Renal pelvis (tissue), 4 donors: ENCODE results near the gene TRAFD1. TPM values are rescaled to one million over a fixed set of nuclear protein-coding genes. Genes with fewer than 3 reads are reported as not detected.

Experiments
- DNase-seq: peaks from one replicate; pipeline ENCODE4 v3.0.0-alpha.2; 2013
- polyA plus RNA-seq, 3 donors: library from polyadenylated mRNA; unstranded; fragments of 120-200 nt; gene quantifications; one replicate each; pipeline ENCODE4 v1.2.1, GENCODE V29; 2013; ENCODE audit not compliant: insufficient read length in 3 of 3

Gene TRAFD1
- polyA plus RNA-seq, 3 donors, result 39.6 to 44.4 (median 43.1) TPM

DNA sequence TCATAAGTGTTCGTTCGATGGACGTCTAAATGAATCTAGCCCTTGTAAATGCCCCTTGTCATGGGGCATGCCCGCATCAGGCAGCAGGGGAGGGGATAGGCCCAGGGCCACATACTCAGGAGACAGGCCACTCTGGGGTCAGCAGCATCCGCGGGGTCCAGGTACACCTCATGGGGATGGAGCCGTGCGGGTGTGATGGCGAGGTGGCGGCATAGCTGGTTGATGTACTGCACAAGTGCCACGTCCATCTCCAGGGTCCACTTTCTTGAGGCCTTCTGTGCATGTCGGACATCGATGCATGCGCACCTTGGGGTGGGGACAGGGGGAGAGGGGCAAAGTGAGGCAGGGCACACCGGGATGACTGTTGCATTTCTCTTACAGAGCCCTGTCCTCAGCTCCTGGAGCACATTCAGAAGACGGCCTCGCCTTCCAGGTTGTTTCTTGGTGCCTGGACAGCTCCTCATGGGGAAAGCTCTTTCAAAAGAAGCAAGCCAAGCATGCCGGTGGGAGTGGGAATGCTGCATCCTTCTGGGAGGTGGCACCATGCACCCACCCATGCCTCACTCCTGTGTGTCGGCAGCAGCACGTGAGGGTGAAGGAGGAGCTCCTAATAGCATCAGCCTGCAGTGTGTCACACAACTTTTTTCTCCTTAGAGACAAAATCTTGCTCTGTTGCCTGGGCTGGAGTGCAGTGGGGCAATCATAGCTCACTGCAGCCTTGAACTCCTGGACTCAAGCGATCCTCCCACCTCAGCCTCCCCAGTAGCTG, 47.4 kb downstream of the TRAFD1 start:
- DNase-seq, result no peak

DNA sequence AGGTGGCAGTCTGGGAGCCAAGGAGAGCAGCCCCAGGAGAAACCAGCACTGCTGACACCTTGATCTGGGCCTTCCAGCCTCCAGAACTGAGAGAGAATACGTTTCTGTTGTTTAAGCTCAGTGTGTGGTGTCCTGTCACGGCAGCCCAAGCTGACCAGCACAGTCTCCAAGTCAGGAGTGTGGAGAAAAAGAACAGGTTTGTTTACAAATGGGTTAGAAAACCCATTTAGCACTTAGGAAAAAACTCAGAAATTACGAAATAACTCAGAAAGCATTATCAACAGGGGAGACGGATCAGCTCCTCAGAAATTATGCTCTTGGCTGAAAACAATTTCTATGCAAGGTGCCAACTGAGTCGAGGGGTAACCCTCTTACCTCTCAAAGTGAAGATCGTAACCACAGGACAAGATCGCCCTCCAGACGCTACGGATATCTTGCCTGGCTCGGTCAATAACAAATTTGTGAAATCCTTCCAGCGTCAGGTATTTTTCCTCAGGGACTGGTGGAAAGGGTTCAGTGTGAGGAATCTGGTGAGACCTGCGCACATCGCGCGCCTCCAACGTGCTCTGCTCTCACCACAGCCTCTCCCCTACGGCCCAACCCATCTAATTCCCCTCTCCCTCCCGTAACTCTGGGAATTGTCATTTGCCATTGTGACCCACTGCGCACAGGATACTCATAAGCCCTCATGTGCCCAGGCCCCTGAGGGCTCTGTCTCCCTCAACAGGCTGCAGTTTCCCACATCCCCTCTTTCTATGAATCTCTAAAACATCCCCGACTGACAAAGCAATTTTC, 50.2 kb downstream of the TRAFD1 start:
- DNase-seq, result no peak

DNA sequence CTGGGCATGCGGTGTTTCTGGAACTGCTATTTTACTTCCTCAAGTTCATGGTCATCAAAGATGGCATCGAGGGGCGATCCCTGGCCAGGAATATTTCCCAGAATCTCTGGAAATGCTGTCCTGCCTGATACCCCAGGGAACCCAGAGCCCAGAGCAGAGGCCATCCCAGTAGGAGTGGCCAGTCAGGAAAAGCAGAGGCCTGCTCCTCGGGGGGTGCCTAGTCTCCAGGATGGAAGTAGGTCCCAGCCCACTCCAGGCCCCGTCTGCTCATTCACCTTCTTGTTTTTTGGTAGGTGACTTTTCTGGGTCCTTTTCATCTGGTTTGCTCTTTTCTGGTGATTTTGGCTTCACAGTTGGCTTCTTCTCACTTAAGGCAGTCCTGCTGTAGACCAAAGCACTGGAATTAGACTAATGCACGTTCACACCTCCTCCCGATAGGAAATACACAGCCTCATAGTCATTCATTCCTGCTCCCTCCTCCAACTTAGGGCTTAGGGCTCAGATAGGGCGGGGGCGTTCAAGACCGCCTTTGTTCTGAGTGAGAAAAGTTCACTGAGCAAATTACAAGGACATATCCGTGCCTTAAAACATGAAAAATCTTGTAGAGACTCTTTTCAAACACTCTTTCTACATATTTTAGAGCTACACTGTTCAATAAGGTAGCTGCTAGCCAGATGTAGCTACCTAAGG, 51.1 kb downstream of the TRAFD1 start:
- no peak for DNase-seq

DNA sequence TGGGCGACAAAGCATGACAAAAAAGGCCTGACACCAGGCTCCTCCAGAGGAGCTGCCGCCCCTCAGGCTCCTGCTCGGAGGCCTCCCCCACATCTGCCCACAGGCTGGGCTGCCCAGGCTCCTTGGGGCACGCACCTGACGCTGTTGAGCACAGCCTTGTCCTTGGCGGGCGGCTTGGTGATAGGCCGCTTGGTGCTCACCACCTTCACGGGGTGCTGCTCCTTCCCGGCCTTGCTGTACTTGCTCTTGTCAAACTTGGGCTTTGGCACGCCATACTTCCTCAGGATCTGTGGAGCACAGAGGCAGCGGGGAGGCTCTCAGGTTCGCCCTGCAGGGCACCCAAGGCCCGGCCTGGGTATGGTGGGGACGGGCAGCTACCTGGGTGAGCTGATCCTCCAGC, 53.4 kb downstream of the TRAFD1 start:
- DNase-seq, result no peak

DNA sequence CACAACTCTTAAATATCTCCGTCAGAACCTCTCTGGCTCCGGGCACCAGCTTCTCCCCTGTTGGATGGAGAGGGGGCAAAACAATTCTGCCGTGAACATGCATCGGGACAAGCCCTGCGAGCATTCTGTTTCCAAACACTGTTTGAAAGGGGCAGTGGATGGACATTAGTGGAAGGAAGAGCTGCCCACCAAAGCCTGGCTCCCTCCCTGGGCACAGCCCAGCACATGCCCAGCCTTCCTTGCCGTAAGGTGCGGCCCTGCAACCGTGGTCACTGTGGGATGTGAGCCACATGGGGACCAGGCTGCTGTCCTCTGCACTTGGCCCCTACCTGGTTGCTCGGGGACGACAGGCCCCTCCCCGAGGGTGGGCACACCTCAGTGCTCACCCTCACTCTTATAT, 54.0 kb downstream of the TRAFD1 start:
- no peak for DNase-seq

DNA sequence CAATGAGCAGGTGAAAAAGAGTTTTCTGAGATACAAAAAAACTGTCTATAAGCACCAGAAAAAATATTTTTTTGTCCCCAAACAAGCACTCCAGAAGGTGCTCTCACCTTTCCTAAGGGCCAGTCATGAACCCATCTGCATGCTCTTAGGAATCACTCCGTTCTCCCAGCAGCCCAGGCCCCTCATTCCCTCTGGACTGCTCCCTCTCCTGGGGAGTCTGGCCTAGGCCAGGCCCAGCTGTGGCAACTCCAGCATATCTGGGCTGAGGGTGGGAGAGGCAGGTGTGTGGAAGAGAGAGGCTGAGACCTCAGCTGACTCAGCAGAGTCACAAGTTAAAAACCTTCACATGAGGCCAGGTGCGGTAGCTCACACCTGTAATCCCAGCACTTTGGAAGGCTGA, 54.6 kb downstream of the TRAFD1 start:
- DNase-seq, result no peak

DNA sequence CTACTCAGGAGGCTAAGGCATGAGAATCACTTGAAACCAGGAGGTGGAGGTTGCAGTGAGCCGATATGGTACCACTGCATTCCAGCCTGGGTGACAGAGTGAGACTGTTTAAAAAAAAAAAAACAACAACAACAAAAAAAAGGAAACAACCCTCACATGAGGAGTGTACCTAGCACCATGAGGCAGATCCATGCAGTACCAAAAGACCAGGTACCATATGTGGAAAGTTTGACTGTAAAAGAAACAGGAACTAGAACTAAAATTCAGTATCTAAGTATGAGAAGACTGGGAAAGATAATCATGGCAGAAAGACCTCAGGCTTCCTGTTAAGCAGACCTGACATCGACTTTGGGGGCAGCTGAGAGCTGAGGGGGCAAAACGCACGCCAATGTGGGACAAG, 55.1 kb downstream of the TRAFD1 start:
- DNase-seq, result no peak

DNA sequence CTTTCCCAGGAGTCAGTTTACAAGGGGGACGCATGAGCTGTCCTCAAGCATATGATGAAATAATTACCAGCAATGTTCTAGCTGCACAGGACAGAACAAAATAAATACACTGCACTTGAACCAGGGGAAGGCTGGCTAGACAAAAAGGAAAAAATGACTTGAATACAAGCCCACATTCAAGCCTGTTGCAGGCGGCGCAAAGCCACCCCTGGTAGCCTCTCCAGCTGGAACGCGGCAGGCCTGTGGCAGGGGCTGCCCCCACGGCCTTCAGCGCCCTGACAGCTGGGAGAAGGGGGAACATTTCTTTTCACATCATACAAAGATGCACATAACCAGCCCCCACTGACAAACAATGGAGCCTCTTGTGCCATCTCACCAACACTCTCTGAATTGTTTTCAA, 57.1 kb downstream of the TRAFD1 start:
- DNase-seq, result no peak

DNA sequence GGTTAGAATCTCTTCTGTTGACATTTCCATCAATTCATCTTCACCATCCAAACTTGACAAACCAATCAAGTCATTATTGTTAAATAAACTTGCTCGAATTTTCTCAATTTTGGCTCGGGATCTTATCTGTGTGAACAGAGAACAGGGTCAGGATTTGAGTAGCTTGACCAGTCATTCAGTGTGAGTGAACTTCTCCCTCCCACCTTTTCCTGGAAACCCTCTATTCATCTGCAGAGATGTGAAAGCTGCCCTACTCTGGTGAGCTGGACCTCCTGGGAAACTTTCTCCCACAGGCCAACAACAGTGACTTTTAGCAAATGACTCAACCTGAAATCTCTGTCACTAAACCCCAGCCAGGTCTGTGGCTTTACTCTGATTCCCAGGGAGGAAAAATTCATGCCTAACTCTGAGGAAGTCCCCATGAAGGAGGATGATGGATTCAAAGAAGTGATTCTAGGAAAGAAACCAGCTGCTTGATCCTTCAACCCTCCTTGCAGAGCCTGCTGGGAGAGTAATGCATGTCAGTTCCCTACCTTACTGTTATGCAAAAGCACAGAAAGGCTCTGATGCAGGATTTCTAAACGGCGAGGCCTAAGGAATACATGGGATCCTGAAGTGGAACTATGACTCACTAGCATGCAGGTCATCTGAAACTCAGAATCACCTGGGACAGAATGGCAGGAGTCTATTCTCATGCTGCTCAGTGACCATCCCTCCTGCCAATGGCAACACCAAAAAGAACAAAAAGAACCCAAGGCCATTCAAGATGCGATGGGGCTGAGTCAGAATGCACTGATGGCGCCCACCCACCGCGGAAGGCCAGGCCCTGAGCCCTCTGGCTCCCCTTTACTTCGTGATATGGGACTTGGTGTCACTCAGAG, 58.0 kb downstream of the TRAFD1 start:
- DNase-seq, result no peak

DNA sequence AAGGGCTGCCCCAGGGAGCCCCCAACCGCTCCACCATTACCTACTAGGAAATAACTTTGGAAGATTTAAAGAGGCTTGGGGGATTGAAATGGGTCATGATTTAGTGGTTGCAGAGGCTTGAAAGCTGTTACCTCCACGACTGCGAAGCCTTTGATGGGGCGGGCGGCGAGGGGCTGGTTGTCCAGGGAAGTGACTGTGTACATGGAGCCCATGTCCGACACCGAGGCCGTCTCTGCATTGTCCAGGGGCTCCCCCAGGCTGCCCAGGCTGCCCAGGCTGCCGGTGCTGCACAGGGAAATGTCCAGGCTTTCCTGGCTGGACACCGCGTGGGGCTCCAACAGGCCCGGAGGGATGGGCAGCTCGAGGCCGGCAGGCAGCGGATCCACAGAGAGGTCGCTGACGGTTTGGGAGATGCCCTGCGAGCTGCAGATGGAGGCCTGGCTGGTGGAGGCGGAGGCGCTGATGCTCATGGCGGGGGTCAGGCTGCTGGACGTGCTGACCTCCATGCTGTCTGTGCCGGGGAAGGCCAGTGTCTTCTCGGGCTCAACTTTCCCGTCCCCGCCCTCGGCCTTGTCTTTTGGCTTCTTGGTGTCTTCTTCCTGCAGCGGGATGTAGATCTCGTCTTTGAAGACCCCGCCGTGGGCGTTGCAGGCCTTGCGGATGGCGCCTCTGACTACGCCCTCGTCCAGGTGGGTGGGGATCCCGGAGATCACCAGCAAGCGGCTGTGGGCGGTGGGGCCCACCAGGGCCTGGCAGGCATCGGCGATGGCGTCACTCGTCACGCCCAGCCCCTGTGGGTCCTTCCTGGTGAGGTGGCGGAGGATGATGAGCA, 58.9 kb downstream of the TRAFD1 start:
- DNase-seq, result no peak

DNA sequence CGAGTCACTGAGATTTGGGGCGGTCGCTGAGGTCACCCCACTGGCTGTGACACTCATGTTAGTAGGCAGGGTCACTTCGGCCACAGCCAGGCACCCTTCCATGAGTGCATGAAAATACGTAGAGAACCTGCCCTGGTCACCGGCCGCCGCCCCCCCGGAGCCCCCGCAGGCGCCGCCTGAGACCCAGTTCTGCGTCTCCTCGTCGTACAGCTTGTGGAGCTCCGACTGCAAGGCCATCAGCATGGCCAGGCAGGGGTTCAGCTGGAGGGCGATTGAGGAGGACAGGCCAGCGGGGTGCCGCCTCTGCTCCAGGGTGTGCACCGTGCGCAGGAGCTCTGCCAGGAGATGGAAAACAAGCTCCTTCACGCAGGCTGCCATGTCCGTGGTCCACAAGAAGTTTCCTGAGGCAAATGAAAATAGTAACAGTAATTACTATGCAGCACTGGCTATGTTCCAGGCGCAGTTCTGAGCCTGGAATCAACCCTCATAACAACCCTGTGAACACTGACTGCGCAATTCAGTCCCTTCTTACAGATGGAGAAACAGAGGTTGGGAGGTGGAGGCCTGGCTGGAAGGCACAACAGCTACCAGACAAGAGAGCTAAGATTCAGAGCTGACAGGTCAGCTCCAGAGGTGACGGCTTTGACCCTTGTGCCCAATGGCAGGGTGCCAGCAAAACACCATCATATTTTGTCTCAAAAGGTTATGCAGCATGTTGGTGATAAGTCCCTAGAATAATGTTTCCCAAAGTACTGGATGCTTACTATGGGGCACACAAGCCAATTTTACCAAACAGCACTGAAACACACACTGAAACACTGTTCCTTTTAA, 59.9 kb downstream of the TRAFD1 start:
- no peak for DNase-seq

DNA sequence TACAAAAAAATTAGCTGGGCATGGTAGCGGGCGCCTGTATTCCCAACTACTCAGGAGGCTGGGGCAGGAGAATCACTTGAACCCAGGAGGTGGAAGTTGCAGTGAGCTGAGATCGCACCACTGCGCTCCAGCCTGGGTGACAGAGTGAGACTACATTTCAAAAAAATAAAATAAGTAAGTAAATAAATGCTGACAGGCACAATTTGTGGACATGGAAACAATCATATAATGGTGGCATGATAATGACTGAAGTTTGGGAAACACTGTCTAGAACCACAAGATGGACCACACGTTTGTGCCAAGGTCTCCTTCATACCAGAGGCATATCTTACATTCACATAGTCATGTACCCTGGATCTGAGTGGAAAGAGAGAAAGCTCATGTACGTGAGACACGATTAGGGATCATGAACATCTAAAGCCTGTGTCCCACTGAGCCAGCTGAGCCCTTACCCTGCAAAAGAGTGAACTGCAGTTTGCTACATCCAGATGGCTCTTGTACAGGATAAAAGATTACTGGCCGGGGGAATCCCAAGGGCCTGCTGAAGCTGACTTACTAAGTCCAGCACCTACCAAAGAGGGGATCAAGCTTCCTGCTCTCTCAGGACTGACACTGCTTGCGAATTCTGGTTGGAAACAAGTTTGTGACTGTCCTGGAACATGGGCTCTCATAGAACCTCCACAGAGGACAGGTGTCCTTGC, 62.9 kb downstream of the TRAFD1 start:
- DNase-seq, result no peak

DNA sequence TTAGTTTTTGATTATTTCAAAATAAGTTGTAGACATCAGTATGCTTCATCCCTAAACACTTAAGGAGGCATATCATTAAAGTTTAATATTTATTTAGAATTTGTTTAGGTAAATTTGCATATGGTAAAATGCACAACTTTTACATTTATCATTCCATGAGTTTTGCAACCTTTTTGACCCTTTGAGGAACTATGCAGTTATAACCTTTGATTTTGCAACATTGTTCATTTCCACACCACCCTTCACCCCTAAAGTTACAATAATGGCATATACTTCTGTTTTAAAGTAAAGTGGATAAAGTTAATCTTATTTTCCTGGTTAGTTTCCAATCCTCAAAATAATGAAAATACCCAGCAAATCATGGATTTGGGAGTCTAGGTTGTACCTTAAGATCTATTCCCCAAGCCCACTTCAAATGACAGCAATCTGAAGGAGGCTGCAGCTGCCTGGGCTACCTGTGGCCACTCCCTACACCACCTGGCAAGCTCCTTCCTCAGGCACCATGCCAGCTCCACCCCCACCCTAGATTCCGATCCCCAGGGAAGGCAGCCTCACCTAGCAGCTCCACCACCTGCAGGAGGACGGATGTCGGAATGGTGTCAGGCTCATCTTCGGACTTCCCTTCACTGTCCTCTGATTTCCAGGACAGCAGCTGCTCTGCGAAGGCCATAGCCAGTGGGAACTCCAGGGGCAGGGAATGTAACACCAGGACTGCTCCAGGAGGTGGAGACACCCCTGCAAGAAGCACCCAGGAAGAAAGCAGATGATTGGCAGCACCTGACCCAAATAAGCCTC, 65.1 kb downstream of the TRAFD1 start:
- DNase-seq, result no peak

DNA sequence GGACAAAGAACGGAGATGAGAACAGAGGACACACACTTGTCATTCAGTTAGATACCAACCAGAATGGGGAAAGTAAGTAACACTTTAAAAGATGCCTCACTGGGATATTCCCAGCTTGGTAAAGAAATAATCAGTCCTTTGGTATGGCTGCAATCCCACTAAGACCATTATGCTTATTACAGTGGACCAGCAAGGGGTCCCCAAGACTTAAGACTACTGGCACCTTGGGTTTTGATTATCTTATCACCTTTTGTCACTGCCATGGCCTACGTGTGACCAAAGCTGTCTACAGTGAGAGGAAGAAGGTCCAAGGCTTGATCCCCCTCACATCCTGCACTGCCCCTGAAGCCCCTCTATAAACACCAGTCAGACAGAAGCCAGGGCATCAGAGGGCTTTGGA, 65.8 kb downstream of the TRAFD1 start:
- DNase-seq, result no peak

DNA sequence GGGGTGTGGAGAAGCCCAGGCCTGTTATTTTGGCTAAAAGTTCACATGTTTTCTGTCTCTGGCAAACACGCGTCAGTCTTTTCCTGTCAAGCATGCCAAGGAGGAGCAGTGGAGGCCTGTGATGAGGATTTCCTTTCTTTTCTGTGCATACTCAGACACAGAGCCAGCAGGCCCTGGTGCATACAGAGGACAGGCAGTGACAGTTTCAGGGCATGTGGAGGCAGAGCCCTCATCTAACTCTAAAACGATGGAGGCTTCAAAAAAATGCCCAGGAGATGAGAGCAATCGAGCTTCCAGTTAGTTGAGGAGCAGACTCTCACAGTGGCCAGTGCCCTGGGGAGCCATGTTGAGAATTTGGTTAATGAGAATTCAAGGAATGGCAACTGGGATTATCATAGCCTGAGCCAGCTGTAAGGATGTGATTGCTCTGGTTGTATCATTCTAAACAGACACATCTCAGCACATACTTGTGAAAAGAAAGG, 66.5 kb downstream of the TRAFD1 start:
- no peak for DNase-seq

DNA sequence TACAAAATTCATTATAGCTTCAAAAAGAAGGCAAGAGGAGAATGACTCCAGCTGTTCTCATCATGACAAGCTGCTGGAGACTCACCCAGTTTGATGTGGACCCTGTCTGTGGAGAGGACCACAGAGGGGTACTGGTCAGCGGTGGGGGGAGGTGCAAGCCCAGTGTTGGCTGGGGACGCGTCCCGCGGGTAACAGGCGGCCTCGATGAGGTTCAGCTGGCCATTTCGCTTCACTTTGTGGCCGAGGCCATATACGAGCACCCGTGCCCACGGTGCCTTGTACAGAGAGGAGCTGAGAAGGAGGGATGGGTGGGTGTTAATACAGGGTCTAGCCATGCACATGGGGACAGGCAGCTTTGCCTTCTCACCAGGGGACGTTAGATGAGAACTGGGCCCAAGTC, 67.1 kb downstream of the TRAFD1 start:
- no peak for DNase-seq

DNA sequence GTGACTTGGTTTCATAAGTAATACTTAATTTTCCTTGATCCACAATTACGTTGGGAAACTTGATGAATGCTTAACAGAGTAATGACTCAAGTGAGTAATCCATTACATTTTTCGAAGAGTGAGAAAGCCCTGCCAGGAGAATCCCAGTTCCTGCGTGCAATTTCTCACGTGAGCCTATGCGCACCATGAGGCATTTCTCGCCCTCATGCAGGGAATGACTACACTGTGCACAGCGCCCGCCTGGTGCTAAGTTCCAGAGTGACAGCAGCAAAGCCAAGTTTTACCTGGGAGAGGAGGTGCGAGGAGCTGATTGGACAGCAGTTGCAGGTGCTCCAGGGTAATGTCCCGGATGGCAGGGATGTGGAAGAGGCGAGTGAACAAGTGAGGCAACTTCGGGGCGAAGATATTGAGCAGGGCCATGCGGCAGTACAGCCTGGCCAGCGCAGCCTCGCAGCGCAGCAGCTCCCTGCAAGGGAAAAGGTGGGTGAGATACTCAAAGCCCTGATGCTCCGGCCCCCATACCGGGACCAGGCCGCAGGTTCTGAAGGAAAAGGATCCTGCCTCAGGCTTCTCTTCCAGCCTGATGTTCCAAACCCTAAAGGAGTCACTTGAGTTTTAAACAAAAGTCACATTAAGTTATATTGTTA, 69.4 kb downstream of the TRAFD1 start:
- no peak for DNase-seq
